Fibroblast of gingiva (primary cell): ENCODE measurements around the gene EXOC3L1.

Experiments
- DNase-seq: peaks from one replicate; pipeline ENCODE4 v3.0.0-alpha.2; 2011; ENCODE audit warnings: low read depth

The EXOC3L1 gene

GRCh38 chr16:67147437-67148140 lies 42.3 kb downstream of the EXOC3L1 start:
- no peak for DNase-seq

GRCh38 chr16:67146523-67147357 lies 43.2 kb downstream of the EXOC3L1 start:
- DNase-seq: no peak

GRCh38 chr16:67145746-67146145 lies 44.2 kb downstream of the EXOC3L1 start:
- DNase-seq: no peak

- no peak for DNase-seq
Measured at GRCh38 chr16:67144943-67145342, 45.0 kb downstream of the EXOC3L1 start.

GRCh38 chr16:67142342-67142741 lies 47.6 kb downstream of the EXOC3L1 start:
- no peak for DNase-seq

GRCh38 chr16:67141391-67141790 lies 48.5 kb downstream of the EXOC3L1 start:
- DNase-seq: no peak

- no peak for DNase-seq
Measured at GRCh38 chr16:67137605-67138004, 52.3 kb downstream of the EXOC3L1 start.
